Duodenal mucosa (tissue), 2 donors: ENCODE data around the gene PTX4.

Experiments used
- H3K27ac ChIP-seq: one replicate; pipeline ENCODE4 v1.7.0; 2013; ENCODE audit warnings: low read depth, low read length
- H3K27me3 ChIP-seq, 2 donors: one replicate each; pipeline ENCODE4 v1.7.0; 2013; ENCODE audit warnings: low read length in 2 of 2, control low read depth in 1 of 2; ENCODE audit not compliant: insufficient read depth in 2 of 2, control insufficient read depth in 1 of 2
- H3K36me3 ChIP-seq, 2 donors: one replicate each; pipeline ENCODE4 v1.7.0; 2013; ENCODE audit warnings: low read length in 2 of 2, control low read depth in 1 of 2; ENCODE audit not compliant: insufficient read depth in 2 of 2, control insufficient read depth in 1 of 2
- H3K4me1 ChIP-seq, 2 donors: one replicate each; pipeline ENCODE4 v1.7.0; 2013; ENCODE audit warnings: low read length in 2 of 2, control low read depth in 1 of 2; ENCODE audit not compliant: insufficient read depth in 2 of 2, control insufficient read depth in 1 of 2
- H3K4me3 ChIP-seq, 2 donors: one replicate each; pipeline ENCODE4 v1.7.0; 2013; ENCODE audit warnings: low read length in 2 of 2, low read depth in 1 of 2
- H3K9ac ChIP-seq, 2 donors: one replicate each; pipeline ENCODE4 v1.7.0; 2013; ENCODE audit warnings: low read length in 2 of 2, low read depth in 1 of 2
- H3K9me3 ChIP-seq, 2 donors: one replicate each; pipeline ENCODE4 v1.7.0; 2013; ENCODE audit warnings: low read length in 2 of 2, control low read depth in 1 of 2; ENCODE audit not compliant: control insufficient read depth in 1 of 2

The PTX4 gene

DNA sequence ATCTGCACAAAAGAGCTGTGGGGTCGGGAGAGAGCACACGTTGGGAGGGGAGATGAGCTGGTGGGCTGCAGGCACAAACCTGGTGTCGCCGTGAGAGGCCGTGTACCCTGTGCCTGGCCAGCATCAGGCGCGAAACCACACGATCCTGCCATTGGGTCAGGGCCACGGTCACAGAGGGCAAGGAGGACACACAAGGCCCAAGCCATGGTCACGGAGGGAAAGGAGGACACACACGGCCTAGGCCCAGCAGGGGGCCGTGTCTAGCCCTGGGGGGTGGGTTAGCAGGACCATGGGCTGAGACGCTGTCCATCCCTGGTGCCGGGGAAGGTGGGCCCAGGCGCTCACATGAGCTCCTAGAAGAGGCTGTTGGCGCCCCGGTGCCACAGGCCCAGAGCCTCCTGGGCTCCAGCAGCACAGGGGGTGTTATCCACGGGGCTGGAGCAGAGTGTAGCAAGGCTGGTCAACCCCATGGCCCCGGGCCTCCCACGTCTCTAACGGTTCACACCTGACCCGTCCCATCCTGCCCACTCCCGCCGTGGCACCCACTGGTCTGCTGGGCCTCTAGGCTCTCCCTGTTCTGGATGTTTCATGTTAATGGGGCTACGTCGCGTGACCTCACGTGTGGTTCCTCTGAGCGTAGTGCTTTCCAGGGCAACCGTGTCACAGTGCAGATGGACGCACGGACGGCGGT lies 36.9 kb downstream of the PTX4 start:
- no peak overlapping the region for H3K4me3 ChIP-seq
- H3K27me3 ChIP-seq = no peaks in the 10 kb centered on the region
- H3K4me1 ChIP-seq = no peaks in the 10 kb centered on the region
- H3K36me3 ChIP-seq = peaks cover 12 to 65% of the 10 kb centered on the region in 2 donors
- H3K27ac ChIP-seq = no peak overlapping the region
- H3K9ac ChIP-seq = no peak overlapping the region
- H3K9me3 ChIP-seq = no peaks in the 10 kb centered on the region

- H3K9me3 ChIP-seq = no peaks in the 10 kb centered on the region
- no peaks in the 10 kb centered on the region for H3K4me1 ChIP-seq
- H3K9ac ChIP-seq = no peak overlapping the region
- H3K27ac ChIP-seq = no peak overlapping the region
- H3K4me3 ChIP-seq = no peak overlapping the region
- peaks cover 12 to 70% of the 10 kb centered on the region in 2 donors for H3K36me3 ChIP-seq
- no peaks in the 10 kb centered on the region for H3K27me3 ChIP-seq
These were observed 37.9 kb downstream of the PTX4 start for GRCh38 chr16:1450841-1451240.

DNA sequence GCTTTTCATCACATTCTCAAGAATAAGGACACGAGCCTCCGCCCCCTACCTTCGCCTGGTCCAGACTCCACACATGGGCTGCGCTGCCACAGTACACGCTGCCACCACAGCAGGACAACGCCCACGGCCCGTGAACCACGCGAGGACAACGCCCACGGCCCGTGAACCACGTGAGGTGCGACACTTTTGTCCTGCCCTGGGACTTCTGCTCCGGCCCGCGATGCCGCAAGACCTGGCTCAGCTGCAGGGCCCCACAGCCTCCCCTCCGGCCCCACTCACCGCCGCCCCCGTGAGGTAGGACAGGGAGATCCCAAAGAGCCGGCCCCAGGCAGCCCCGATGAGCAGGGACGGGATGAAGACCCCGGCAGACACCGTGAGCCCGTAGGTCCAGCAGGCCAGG lies 38.5 kb downstream of the PTX4 start:
- H3K36me3 ChIP-seq = peaks cover 12 to 66% of the 10 kb centered on the region in 2 donors
- no peak overlapping the region for H3K27ac ChIP-seq
- H3K9me3 ChIP-seq = no peaks in the 10 kb centered on the region
- H3K27me3 ChIP-seq = no peaks in the 10 kb centered on the region
- H3K4me1 ChIP-seq = no peaks in the 10 kb centered on the region
- no peak overlapping the region for H3K4me3 ChIP-seq
- H3K9ac ChIP-seq = no peak overlapping the region

DNA sequence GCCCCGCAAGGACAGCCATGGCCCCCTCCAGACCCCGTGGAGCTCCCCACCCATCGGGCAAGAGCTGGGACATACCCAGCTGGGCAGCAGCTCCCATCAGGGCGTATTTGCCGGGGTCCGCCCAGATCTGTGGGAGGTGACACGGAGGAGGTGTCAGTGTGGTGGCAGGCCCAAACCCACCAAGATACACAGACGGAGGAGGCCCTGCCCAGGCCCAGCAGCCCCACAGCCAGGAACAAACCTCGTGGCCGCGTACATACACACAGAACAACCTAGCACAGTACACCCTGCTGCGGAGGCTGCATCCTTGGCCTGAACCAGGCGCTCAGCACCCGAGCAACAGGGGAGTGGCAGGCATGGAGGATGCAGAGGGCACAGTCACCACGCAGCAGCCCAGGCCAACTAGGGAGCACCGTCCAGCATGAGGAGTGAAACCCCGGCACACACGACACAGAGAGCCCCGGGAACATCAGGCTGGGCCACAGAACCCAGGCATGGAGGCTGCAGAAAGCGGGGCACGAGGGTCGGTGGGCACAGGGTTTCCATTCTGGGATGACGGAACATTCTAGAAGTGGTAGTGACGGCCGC lies 39.4 kb downstream of the PTX4 start:
- Histone ChIP-seq H3K9me3 (no peaks in the 10 kb centered on the region), H3K36me3 (peaks cover 11 to 61% of the 10 kb centered on the region in 2 donors)

DNA sequence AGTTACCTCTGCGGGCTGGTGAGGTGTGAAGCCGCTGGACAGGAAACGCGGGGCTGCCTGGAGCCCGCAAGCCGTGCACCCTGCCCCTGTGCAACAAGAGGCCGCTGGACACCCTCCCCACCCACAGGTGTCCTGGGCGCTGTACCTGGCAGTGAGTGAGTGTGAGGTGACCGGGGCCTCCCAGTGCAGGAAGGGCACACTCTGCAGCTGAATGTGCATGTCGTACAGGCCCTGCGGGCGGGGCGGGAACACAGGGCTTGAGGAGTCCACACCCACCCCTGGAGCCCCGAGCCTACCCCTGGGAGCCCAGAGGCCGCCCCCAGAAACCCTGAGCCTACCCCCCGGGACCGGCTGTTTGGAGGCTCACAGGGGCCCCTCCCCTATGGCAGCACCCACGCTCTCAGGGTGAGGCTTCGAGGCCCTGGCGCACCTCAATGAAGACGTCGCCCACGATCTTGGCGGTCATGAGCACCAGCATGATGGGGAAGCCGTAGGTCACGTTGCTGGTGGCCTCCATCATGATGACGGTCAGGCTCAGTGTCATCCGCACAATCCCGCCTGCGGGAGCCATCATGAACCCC lies 40.1 kb downstream of the PTX4 start:
- H3K27ac ChIP-seq = no peak overlapping the region
- no peaks in the 10 kb centered on the region for H3K9me3 ChIP-seq
- H3K36me3 ChIP-seq = peaks cover 8 to 56% of the 10 kb centered on the region in 2 donors
- no peaks in the 10 kb centered on the region for H3K4me1 ChIP-seq
- H3K27me3 ChIP-seq = no peaks in the 10 kb centered on the region
- H3K4me3 ChIP-seq = no peak overlapping the region
- H3K9ac ChIP-seq = no peak overlapping the region

More for the DNA sequence above, 39.4 kb downstream of the PTX4 start:
- Histone ChIP-seq H3K4me3 (no peak overlapping the region), H3K27ac (no peak overlapping the region), H3K4me1 (no peaks in the 10 kb centered on the region), H3K27me3 (no peaks in the 10 kb centered on the region), H3K9ac (no peak overlapping the region)

DNA sequence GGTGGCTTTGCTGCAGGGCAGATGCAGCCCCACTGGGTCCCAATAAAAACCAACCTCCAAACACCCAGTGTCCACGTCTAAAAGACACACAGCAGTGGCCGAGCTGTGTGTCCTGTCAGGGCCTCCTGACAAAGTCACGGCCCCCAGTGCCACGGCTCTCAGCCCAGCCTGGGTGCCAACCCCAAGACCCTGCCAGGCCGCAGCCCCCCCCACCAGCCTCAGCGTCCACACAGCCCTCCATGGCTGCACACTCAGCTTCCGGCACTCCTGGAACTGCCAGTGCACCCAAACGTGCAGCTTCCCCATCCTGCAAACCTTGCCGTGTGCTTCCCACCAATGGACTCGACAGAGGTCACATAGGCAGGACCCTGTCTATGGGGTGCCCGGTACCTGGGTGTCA lies 40.8 kb downstream of the PTX4 start:
- Histone ChIP-seq H3K4me1 (no peaks in the 10 kb centered on the region), H3K36me3 (peaks cover 5 to 51% of the 10 kb centered on the region in 2 donors), H3K9ac (no peak overlapping the region), H3K27ac (no peak overlapping the region), H3K4me3 (no peak overlapping the region), H3K27me3 (no peaks in the 10 kb centered on the region), H3K9me3 (no peaks in the 10 kb centered on the region)

GRCh38 chr16:1446296-1447080 lies 42.3 kb downstream of the PTX4 start:
- Histone ChIP-seq H3K36me3 (peaks cover 2 to 36% of the 10 kb centered on the region in 2 donors), H3K9ac (no peak overlapping the region), H3K27ac (no peak overlapping the region)

DNA sequence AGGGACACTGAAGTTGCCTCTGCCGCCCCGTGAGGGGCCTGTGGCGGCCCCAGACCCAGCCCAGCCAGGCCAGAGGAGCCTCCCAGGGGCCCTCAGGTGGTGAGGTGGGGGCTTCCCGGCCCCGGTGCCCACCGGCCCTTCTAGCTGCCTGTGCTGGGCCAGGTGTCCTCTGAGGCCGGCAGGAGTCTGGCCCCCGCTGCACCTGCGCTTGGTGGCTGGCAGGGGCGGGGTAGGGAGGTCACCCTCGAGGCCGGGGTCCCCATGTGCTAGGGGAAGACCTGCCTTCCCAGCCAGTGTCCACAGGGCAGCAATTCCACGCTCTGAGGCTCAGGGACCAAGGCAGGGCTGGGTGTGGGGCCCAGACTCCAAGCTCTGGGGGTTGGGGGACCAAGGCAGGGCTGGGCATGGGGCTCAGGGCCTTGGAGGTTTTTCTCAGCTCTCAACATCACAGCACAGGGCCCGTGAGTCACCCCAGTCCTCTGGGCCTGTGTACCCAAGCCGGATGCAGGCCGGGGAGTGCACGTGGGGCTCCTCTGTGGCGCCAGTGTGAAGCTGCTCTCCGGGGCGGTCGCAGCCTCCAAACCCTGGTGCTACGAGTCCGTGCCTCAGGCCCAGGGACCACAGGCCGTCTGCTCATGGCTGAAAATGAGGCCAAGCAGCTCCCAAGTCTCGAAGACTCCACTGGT lies 43.1 kb downstream of the PTX4 start:
- H3K9me3 ChIP-seq = no peaks in the 10 kb centered on the region
- H3K4me3 ChIP-seq = no peak overlapping the region
- no peak overlapping the region for H3K27ac ChIP-seq
- peaks cover 0 to 29% of the 10 kb centered on the region in 2 donors for H3K36me3 ChIP-seq
- H3K27me3 ChIP-seq = no peaks in the 10 kb centered on the region
- H3K4me1 ChIP-seq = no peaks in the 10 kb centered on the region
- no peak overlapping the region for H3K9ac ChIP-seq

More at GRCh38 chr16:1446296-1447080, 42.3 kb downstream of the PTX4 start:
- Histone ChIP-seq H3K27me3 (no peaks in the 10 kb centered on the region), H3K4me1 (no peaks in the 10 kb centered on the region), H3K4me3 (no peak overlapping the region), H3K9me3 (no peaks in the 10 kb centered on the region)

DNA sequence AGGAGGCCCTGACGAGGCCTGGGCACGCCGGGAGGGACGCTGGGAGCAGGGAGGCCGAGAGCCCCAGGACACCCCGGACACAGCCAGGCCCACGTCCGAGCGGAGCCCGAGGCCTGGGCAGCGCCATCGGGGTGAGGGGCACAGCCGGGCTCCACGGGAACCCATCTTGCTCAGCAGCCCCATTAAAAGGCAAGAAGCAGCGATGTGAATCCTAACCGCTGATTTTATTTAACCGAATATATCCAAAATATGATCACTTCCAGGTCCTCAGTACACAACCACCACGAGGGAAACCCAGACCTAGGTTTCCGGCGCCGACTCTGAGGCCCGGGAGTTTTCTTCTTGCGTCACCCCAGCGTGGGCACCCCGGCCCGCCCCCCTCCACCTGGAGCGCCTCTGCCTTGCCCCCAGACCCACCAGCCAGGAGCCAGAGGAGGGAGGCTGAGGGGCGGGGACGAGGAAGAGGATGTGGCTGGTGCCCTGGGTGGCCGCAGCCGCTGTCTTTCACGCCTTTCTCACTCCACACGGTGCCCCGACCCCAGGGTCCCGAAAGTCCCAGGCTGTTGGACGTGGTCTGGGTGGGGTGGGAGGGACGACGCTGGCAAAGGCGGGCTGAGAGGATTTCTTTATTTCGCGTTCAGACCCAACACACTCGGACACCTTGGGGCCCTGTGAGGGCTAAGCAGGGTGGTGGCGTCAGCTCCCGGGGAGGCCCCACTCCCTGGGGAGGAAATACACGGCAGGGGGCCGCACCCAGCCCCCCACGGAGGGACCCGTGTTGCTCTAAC lies 43.8 kb downstream of the PTX4 start:
- Histone ChIP-seq H3K4me1 (no peaks in the 10 kb centered on the region), H3K27me3 (no peaks in the 10 kb centered on the region), H3K27ac (no peak overlapping the region), H3K9me3 (no peaks in the 10 kb centered on the region), H3K36me3 (peaks cover 0 to 29% of the 10 kb centered on the region in 2 donors), H3K4me3 (no peak overlapping the region), H3K9ac (no peak overlapping the region)
